Bronchus fibroblast of lung (primary cell): Measurements from ENCODE around the gene C1QBP. TPM values are rescaled to one million over a fixed set of nuclear protein-coding genes. Genes with fewer than 3 reads are reported as not detected.

Source experiments
- total RNA-seq: library from RNA; depleted of rRNA; stranded (reverse); fragments of >200 nt; gene quantifications from 2 replicates; pipeline ENCODE4 v1.2.3, GENCODE V29; 2015

Gene C1QBP, protein sequence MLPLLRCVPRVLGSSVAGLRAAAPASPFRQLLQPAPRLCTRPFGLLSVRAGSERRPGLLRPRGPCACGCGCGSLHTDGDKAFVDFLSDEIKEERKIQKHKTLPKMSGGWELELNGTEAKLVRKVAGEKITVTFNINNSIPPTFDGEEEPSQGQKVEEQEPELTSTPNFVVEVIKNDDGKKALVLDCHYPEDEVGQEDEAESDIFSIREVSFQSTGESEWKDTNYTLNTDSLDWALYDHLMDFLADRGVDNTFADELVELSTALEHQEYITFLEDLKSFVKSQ
- 266 and 295 TPM in 2 replicates for total RNA-seq

DNA sequence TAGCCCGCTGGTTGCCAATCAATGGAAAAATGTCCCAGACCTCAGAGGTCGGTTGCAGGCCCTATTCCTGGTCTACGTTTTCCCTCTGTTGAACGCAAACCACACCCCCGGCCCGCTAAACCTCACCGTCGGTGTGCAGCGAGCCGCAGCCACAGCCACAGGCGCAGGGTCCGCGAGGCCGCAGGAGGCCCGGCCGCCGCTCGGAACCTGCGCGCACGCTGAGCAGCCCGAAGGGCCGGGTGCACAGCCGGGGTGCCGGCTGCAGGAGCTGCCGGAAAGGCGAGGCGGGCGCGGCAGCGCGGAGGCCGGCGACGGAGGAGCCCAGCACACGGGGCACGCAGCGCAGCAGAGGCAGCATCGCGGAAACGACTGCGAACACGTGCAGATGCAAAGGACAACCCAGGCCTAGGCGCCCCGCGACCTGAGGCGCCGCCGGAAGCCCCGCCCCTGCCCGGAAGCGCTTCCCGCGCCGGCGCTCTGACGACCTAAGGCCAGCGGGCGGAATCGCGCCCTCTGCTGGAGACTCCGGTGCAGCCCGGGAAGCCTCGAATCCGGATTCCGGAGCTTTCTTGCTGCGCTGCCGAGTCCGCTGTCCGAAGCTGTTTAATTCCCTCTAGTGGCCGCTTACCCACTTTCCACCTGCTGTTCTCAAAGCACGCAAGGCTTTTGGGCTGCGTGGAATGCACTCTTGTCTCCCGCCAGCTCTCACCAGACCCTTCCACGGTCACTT, at the start of gene C1QBP:
TSS of gene C1QBP (minus strand) at position 440 of the 730 bp plus-strand sequence. CDS start at position 358, 82 bp downstream.

DNA sequence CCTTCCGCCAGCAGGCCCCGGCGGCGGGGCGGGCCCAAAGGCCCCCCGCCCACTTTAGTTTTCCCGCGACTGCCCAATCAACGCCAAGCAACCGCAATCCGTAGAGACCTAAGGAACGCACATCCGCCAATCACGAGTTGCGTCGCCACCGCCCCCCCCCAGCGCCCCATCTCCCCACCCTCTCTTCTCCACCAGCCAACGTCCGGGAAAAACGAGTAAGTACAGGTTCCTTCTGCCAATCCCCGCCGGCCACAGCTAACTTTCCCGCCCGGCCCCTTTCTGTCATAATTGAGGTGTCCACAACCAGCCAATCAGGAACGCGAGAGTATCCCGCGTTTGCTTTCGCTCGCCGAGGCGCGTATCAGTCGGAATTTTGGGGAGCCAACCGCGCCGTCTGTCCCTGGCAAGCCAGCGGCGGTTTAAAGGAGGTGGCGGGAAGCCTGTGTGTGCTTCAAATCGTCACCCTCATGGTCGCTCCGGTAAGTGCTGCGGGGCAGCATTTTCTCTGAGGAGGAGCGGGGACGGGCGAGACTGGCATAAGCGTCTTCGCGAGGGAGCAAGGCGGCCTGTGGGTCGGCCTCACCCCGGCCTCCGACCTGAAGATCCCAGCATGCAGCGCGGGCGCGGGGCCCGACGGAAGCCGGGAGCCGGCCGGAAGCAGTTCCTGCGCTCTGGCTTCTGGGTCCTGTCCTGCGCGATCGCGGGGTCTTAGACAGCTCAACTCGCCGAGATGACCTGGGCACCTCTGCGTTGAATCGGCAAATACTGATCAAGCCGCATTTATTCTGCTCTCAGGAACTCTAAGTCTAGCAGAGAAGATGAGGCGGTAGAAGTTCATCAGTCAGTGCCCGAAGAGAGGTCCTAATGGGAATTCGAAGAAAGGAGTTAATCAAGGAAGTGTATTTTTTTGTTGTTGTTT, 47.5 kb upstream of the C1QBP start, which contains the start of gene MIS12:
TSS of gene MIS12 (plus strand) at position 361 of the 919 bp plus-strand sequence. CDS start 2,297 bp downstream, outside the sequence.

DNA sequence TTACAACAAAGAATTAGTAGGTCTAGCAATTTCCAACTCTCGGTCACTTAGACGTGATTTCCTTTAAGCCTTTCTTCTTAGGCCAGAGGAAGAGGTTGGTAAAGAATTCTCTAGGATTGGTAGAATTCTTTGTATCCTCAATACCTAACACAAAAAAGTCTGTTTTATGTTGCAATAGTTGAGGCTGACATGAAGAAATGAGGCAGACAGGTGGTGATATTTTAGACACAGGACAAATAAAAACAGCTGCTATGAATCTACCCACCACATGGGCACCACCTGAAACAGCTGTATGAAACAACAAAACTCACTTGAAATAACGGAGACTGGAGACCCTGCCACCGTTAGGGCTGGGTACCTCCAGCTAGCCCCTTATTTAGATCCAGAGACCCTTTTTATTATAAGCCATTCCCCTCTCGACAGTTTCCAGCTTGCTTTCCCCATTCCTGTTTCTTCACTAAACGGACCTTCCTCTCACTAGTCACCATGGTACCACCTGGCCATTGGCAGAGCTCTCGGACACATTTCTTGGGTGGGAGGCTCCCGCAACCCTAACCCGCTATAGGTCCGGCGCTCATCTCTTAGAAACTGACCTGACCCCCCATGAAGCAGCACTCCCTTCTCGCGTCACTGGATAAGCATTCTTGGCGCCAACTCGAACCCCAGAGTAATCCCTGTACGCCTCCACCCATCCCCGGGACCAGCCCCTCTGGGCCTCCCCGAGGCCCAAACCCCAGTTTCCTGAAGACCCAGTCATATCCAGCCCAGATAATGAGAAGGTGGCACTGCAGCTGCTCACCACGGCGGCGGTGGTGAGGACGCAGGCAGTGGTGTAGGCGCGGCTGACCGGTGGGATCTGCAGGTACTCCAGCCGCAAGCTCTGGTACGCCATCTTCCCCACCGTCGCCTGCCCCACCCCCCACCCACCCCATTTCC, 46.6 kb upstream of the C1QBP start, which contains the start of gene DERL2:
TSS of gene DERL2 (minus strand) at position 909 of the 936 bp plus-strand sequence. CDS start at position 892, 17 bp downstream.

DNA sequence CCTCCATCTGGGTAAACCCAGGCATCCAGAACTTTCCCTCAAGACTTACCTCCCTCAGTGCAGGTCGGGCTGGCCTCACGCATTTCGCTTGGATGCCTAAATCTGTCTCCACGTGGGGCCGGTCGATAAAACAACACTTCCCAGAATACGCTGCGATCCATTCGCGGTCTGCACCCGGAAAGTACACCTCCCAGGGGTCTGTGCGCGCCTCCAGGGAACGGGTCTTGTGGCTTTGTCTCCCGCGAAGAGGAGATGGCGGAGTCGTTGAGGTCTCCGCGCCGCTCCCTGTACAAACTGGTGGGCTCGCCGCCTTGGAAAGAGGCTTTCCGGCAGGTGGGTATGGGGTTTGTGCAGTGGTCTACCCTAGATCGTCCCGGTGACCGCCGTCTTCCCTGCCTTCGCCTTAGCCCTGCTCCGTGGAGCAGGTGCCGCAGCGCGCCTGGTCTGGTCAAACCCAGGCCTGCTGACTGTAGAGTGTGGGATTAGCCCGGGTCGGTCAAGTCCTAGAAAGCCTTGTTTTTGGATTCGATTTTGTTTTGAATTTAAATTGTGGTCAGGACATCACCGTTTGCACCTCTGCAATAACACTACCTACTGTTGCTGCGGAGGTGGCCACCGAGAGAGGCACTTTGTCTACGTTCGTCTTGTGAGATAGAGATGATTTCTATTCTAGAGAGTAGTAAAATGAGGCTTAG, 18.8 kb downstream of the C1QBP start, which contains the start of gene RPAIN:
TSS of gene RPAIN (plus strand) at position 224 of the 695 bp plus-strand sequence. CDS start at position 253, 29 bp downstream.

DNA sequence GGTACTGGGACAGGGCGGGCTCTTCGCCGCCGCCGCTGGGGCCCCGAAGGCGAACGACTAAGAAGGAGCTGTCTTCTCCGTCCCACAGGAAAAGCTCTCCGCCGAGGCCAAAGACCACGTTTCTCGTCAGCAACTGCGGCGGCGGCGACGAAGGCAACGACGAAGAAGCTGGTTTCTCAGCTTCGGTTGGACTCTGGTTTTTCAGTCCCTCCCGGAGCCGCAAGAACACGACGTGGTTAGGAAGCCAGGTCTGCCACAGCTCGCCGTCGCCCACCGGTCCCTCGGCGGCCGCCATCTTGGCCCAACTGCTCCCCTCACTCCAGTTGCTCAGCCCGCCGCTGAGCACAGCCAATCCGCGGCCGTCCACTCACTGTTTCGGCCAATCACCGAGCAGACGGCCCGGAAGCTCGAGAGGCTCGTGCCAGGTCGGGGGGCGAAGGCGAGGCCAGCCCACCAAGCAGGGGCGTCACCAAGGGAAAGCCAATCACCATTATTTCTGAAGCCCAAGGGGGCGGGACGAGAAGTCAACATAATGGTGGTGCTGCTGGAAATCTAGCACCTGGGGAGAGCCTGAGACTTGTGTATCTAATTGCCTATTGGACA, 19.5 kb downstream of the C1QBP start, which contains the start of gene NUP88:
TSS of gene NUP88 (minus strand) at position 307 of the 603 bp plus-strand sequence. CDS start at position 295, 12 bp downstream.

Other genes starting within 250 kb of the C1QBP start
- 4.9 and 5.4 TPM in 2 replicates for gene ZNF594, start 247.3 kb downstream of the C1QBP start, total RNA-seq
- not detected in 2 replicates for gene SCIMP, start 204.3 kb downstream of the C1QBP start, total RNA-seq
- gene RABEP1, start 156.9 kb downstream of the C1QBP start, total RNA-seq: 18.0 and 21.5 TPM in 2 replicates
- gene NUP88, start 19.5 kb downstream of the C1QBP start, total RNA-seq: 110 TPM in 2 replicates
- 35.2 and 42.4 TPM in 2 replicates for gene RPAIN, start 19.0 kb downstream of the C1QBP start, total RNA-seq
- 7.0 and 7.1 TPM in 2 replicates for gene DHX33, start 29.8 kb upstream of the C1QBP start, total RNA-seq
- 29.0 and 34.8 TPM in 2 replicates for gene DERL2, start 47.0 kb upstream of the C1QBP start, total RNA-seq
- gene MIS12, start 47.4 kb upstream of the C1QBP start, total RNA-seq: 13.8 and 18.2 TPM in 2 replicates
- gene NLRP1, start 145.4 kb upstream of the C1QBP start, total RNA-seq: 22.3 and 24.4 TPM in 2 replicates